Uterus (tissue), 4 donors: ENCODE data around the gene ZSCAN1. TPM values are rescaled to one million over a fixed set of nuclear protein-coding genes. Genes with fewer than 3 reads are reported as not detected.
A peak's percentile ranks its signal among the peaks of the same experiment; 100 is the strongest.

ENCODE experiments used
- DNase-seq, 2 donors: peaks; one replicate each; pipeline ENCODE4 v3.0.0-alpha.2; 2019 to 2020
- H3K27ac ChIP-seq, 2 donors: fragments of 200-600 bp; sonication (generic); 1 replicate in 1 of 2; 2 replicates in 1 of 2; pipeline ENCODE4 v1.5.1; 2016 to 2018
- H3K27me3 ChIP-seq, 2 donors: fragments of 200-600 bp; sonication (generic); one replicate each; pipeline ENCODE4 v1.5.1; 2018 to 2019; ENCODE audit warnings: control low read depth in 1 of 2
- H3K36me3 ChIP-seq, 2 donors: fragments of 200-600 bp; sonication (generic); one replicate each; pipeline ENCODE4 v1.5.1; 2019; ENCODE audit warnings: control low read depth in 1 of 2
- H3K4me1 ChIP-seq, 2 donors: fragments of 200-600 bp; sonication (generic); one replicate each; pipeline ENCODE4 v1.5.1; 2018 to 2019; ENCODE audit warnings: control low read depth in 1 of 2
- H3K4me3 ChIP-seq, 2 donors: fragments of 200-600 bp; sonication (generic); 1 replicate in 1 of 2; 2 replicates in 1 of 2; pipeline ENCODE4 v1.5.1; 2018 to 2019; ENCODE audit warnings: mild to moderate bottlenecking in 1 of 2
- H3K9me3 ChIP-seq, 2 donors: fragments of 200-600 bp; sonication (generic); one replicate each; pipeline ENCODE4 v1.5.1; 2019; ENCODE audit warnings: control low read depth in 1 of 2
- CTCF ChIP-seq, 4 experiments: fragments of 200-600 bp in 2 of 4; fragments of 450-650 bp in 2 of 4; sonication (generic) in 2 of 4; IDR thresholded peaks; one replicate each; pipeline ENCODE4 v1.5.1; 2016 to 2019; ENCODE audit warnings: antibody characterized with exemption in 4 of 4, mild to moderate bottlenecking in 2 of 4, moderate library complexity in 1 of 4
- POLR2A ChIP-seq, 2 donors: fragments of 450-650 bp; IDR thresholded peaks; one replicate each; pipeline ENCODE4 v1.6.1; 2016; ENCODE audit warnings: antibody characterized with exemption in 2 of 2, mild to moderate bottlenecking in 1 of 2, moderate library complexity in 1 of 2
- intact Hi-C: fragments of 100-400 bp; cut with DNase I; formaldehyde crosslinking; loops from one replicate; pipeline ENCODE4 v1.15.1; 2023; ENCODE audit warnings: low total_unique reads
- total RNA-seq, 4 donors: library from RNA; depleted of rRNA in 3 of 4; stranded (reverse); fragments of >200 nt in 3 of 4; gene quantifications; one replicate each; pipeline versions ENCODE4 v1.1.0 to v1.2.4, GENCODE V29; 2014 to 2023
- donor health status: DM: yes; HTN: yes; CAD: no.

Gene ZSCAN1
- total RNA-seq, 4 donors from 2014 or later = not detected

- no peaks in the 10 kb centered on the region for H3K27me3 ChIP-seq
- H3K4me3 ChIP-seq = peak overlapping the region; percentile 55 to 78
- peaks cover 0 to 2% of the 10 kb centered on the region in 2 donors for H3K9me3 ChIP-seq
- intact Hi-C loops = no loop called here
- peak overlapping the region; percentile 85 to 97 for H3K27ac ChIP-seq
- no peaks in the 10 kb centered on the region for H3K36me3 ChIP-seq
- DNase-seq = no peak
- TF ChIP-seq POLR2A (IDR thresholded peaks at IDR 0.05) = no peak
- TF ChIP-seq CTCF (IDR thresholded peaks at IDR 0.05) = no peak
- no peaks in the 10 kb centered on the region for H3K4me1 ChIP-seq
These were observed 25.9 kb downstream of the ZSCAN1 start for GRCh38 chr19:58059671-58060078.

DNA sequence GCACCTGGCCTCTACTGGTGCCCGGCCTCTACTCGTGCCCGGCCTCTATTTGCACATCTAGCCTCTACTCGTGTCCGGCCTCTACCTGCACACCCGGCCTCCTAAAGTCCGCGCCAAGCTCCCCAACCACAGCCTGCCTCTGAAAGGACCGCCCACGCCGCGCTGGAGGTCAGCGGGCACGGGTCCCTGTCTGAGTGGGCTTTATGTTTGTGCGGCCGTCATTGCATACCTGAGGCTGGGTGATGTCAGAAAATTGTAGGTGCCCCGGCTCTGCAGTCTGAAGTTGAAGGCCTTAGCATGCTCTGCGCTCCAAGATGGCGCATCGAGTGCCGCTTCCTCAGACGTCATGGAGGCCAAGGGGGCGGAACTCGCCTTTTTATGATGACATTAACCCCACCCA is 26.4 kb downstream of the ZSCAN1 start:
- TF ChIP-seq CTCF (IDR thresholded peaks at IDR 0.05) (no peak), POLR2A (IDR thresholded peaks at IDR 0.05) (no peak)
- H3K27ac ChIP-seq = no peak overlapping the region
- no peaks in the 10 kb centered on the region for H3K27me3 ChIP-seq
- H3K9me3 ChIP-seq = peaks cover 0 to 3% of the 10 kb centered on the region in 2 donors
- peak overlapping the region; percentile 55 to 78 for H3K4me3 ChIP-seq
- intact Hi-C loops = no loop called here
- no peaks in the 10 kb centered on the region for H3K36me3 ChIP-seq
- no peak for DNase-seq
- H3K4me1 ChIP-seq = no peaks in the 10 kb centered on the region

GRCh38 chr19:58063712-58064111 is 29.9 kb downstream of the ZSCAN1 start:
- Histone ChIP-seq H3K4me3 (no peak overlapping the region), H3K27me3 (no peaks in the 10 kb centered on the region), H3K27ac (no peak overlapping the region), H3K4me1 (no peaks in the 10 kb centered on the region), H3K36me3 (no peaks in the 10 kb centered on the region), H3K9me3 (peaks cover 0 to 32% of the 10 kb centered on the region in 2 donors)
- TF ChIP-seq CTCF (IDR thresholded peaks at IDR 0.05) = no peak
- no peak for TF ChIP-seq POLR2A (IDR thresholded peaks at IDR 0.05)
- no peak for DNase-seq
- intact Hi-C loops = no loop called here

DNA sequence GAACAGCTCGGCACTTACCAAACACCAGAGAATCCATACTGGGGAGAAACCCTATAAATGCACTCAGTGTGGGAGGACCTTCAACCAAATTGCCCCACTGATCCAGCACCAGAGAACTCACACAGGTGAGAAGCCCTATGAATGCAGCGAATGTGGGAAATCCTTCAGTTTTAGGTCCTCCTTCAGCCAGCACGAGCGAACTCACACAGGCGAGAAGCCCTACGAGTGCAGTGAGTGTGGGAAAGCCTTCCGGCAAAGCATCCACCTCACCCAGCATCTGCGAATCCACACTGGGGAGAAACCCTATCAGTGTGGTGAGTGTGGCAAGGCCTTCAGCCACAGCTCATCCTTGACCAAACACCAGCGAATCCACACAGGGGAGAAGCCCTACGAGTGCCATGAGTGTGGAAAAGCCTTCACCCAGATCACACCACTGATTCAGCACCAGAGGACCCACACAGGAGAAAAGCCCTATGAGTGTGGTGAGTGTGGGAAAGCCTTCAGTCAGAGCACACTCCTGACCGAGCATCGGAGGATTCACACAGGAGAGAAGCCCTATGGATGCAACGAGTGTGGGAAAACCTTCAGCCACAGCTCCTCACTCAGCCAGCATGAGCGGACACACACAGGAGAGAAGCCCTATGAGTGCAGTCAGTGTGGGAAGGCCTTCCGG is 33.6 kb downstream of the ZSCAN1 start:
- no peak for DNase-seq
- intact Hi-C loops = no loop called here
- no peak overlapping the region for H3K4me3 ChIP-seq
- H3K36me3 ChIP-seq = no peaks in the 10 kb centered on the region
- TF ChIP-seq CTCF (IDR thresholded peaks at IDR 0.05) (no peak), POLR2A (IDR thresholded peaks at IDR 0.05) (no peak)
- H3K9me3 ChIP-seq = peaks cover 0 to 56% of the 10 kb centered on the region in 2 donors
- no peaks in the 10 kb centered on the region for H3K4me1 ChIP-seq
- H3K27ac ChIP-seq = no peak overlapping the region
- no peaks in the 10 kb centered on the region for H3K27me3 ChIP-seq

- intact Hi-C loops = no loop called here
- H3K9me3 ChIP-seq = peaks cover 0 to 34% of the 10 kb centered on the region in 2 donors
- no peak overlapping the region for H3K4me3 ChIP-seq
These were observed 46.0 kb downstream of the ZSCAN1 start for GRCh38 chr19:58079792-58080191.

More at GRCh38 chr19:58079792-58080191, 46.0 kb downstream of the ZSCAN1 start:
- no peak for DNase-seq
- Histone ChIP-seq H3K27me3 (no peaks in the 10 kb centered on the region), H3K4me1 (no peaks in the 10 kb centered on the region), H3K36me3 (no peaks in the 10 kb centered on the region), H3K27ac (no peak overlapping the region)
- TF ChIP-seq CTCF (IDR thresholded peaks at IDR 0.05) (no peak), POLR2A (IDR thresholded peaks at IDR 0.05) (no peak)
